Measurements from ENCODE around the gene HNRNPR. TPM values are rescaled to one million over a fixed set of nuclear protein-coding genes. Genes with fewer than 3 reads are reported as not detected.

The HNRNPR gene
- total RNA-seq, 2 experiments from 2014 or later, result 92.0 to 93.3 TPM

- no peak overlapping the region for H3K4me3 Mint-ChIP-seq
- H3K27ac Mint-ChIP-seq, result no peak overlapping the region
- POLR2A ChIA-PET, result no interaction called here
Observed at GRCh38 chr1:23290836-23291565, 53.1 kb downstream of the HNRNPR start.

GRCh38 chr1:23288671-23289070 lies 55.4 kb downstream of the HNRNPR start:
- H3K4me3 Mint-ChIP-seq, result no peak overlapping the region
- H3K4me3 ChIP-seq (ENCODE audit: low read length), result no peak overlapping the region
- intact Hi-C loops (cut with DNase I, micrococcal nuclease), result no loop called here
- no peaks in the 10 kb centered on the region for H3K4me1 Mint-ChIP-seq (ENCODE audit: low read depth)
- H3K27ac ChIP-seq (ENCODE audit: low read depth in 1 of 2, low read length in 2 of 2), result no peak overlapping the region
- peaks cover 26% of the 10 kb centered on the region for H3K36me3 ChIP-seq (ENCODE audit: insufficient read depth, low read length)
- H3K9me3 Mint-ChIP-seq, result no peaks in the 10 kb centered on the region
- H3K9me3 ChIP-seq (ENCODE audit: control insufficient read depth in 1 of 2, insufficient read depth in 1 of 2, low read length in 2 of 2), result no peaks in the 10 kb centered on the region
- H3K27me3 ChIP-seq (ENCODE audit: control insufficient read depth in 1 of 2, insufficient read depth in 2 of 2, low read length in 2 of 2), result no peaks in the 10 kb centered on the region
- DNase-seq (no peak), ATAC-seq (ENCODE audit: poor library complexity) (no peak)
- H3K36me3 Mint-ChIP-seq (ENCODE audit: low read depth), result peaks cover 34% of the 10 kb centered on the region
- H3K27me3 Mint-ChIP-seq, result no peaks in the 10 kb centered on the region
- H3K27ac Mint-ChIP-seq, result no peak overlapping the region
- ChIA-PET CTCF (no interaction called here), POLR2A (no interaction called here)
- no peak for TF ChIP-seq CTCF (IDR thresholded peaks at IDR 0.05)
- H3K4me1 ChIP-seq (ENCODE audit: insufficient read depth, low read length), result no peaks in the 10 kb centered on the region

More at GRCh38 chr1:23290836-23291565, 53.1 kb downstream of the HNRNPR start:
- TF ChIP-seq CTCF (IDR thresholded peaks at IDR 0.05), result no peak
- ATAC-seq (ENCODE audit: poor library complexity), result no peak
- Histone ChIP-seq H3K4me3 (ENCODE audit: low read length) (no peak overlapping the region), H3K36me3 (ENCODE audit: insufficient read depth, low read length) (peaks cover 17% of the 10 kb centered on the region), H3K27me3 (ENCODE audit: control insufficient read depth in 1 of 2, insufficient read depth in 2 of 2, low read length in 2 of 2) (no peaks in the 10 kb centered on the region), H3K27ac (ENCODE audit: low read depth in 1 of 2, low read length in 2 of 2) (no peak overlapping the region), H3K4me1 (ENCODE audit: insufficient read depth, low read length) (no peaks in the 10 kb centered on the region), H3K9me3 (ENCODE audit: control insufficient read depth in 1 of 2, insufficient read depth in 1 of 2, low read length in 2 of 2) (no peaks in the 10 kb centered on the region)
- no peak for DNase-seq
- CTCF ChIA-PET, result interaction anchor here (1.8 kb wide), 1 partner anchor 12 kb away, joined by 5 read pairs; no protein-coding TSS in a partner anchor
- Mint-ChIP-seq H3K27me3 (no peaks in the 10 kb centered on the region), H3K4me1 (ENCODE audit: low read depth) (no peaks in the 10 kb centered on the region), H3K9me3 (no peaks in the 10 kb centered on the region), H3K36me3 (ENCODE audit: low read depth) (peaks cover 29% of the 10 kb centered on the region)
- intact Hi-C loops (cut with DNase I, micrococcal nuclease), result no loop called here

- Histone ChIP-seq H3K4me1 (ENCODE audit: insufficient read depth, low read length) (no peaks in the 10 kb centered on the region), H3K4me3 (ENCODE audit: low read length) (no peak overlapping the region), H3K9me3 (ENCODE audit: control insufficient read depth in 1 of 2, insufficient read depth in 1 of 2, low read length in 2 of 2) (no peaks in the 10 kb centered on the region), H3K27me3 (ENCODE audit: control insufficient read depth in 1 of 2, insufficient read depth in 2 of 2, low read length in 2 of 2) (no peaks in the 10 kb centered on the region), H3K27ac (ENCODE audit: low read depth in 1 of 2, low read length in 2 of 2) (no peak overlapping the region), H3K36me3 (ENCODE audit: insufficient read depth, low read length) (peaks cover 28% of the 10 kb centered on the region)
- CTCF ChIA-PET, result no interaction called here
- DNase-seq, result no peak
- Mint-ChIP-seq H3K27ac (no peak overlapping the region), H3K27me3 (no peaks in the 10 kb centered on the region), H3K36me3 (ENCODE audit: low read depth) (peaks cover 36% of the 10 kb centered on the region), H3K4me3 (no peak overlapping the region), H3K4me1 (ENCODE audit: low read depth) (no peaks in the 10 kb centered on the region), H3K9me3 (no peaks in the 10 kb centered on the region)
- POLR2A ChIA-PET, result no interaction called here
- no peak for TF ChIP-seq CTCF (IDR thresholded peaks at IDR 0.05)
- intact Hi-C loops (cut with DNase I, micrococcal nuclease), result no loop called here
- ATAC-seq (ENCODE audit: poor library complexity), result no peak
Observed at GRCh38 chr1:23288201-23288600, 55.9 kb downstream of the HNRNPR start.
